Heart left ventricle (tissue), 16 donors: ENCODE data around the gene ZNF165. TPM values are rescaled to one million over a fixed set of nuclear protein-coding genes. Genes with fewer than 3 reads are reported as not detected.
"Not testable (repeated sequence)": the region's sequence is repeated elsewhere in the genome, so short reads cannot be mapped to it uniquely, and the experiment has no call there.

Experiments used
- ATAC-seq, 4 donors: fragments of 200-7000 bp; cut with Tn5 transposase; one replicate each; pipeline ENCODE4 v1.9.1; 2020 to 2022; ENCODE audit warnings: moderate library complexity in 4 of 4, mild to moderate bottlenecking in 3 of 4, moderate number of reproducible peaks in 1 of 4
- DNase-seq, 5 donors: peaks; one replicate each; pipeline ENCODE4 v3.0.0-alpha.2; 2020
- H3K27ac ChIP-seq, 12 donors: fragments of 200-600 bp; sonication (generic) in 4 of 12; one replicate each; pipeline versions ENCODE4 v1.5.0 to v1.8.0; 2016 to 2022; ENCODE audit warnings: mild to moderate bottlenecking in 2 of 12
- H3K27me3 ChIP-seq, 9 donors: fragments of 200-600 bp; sonication (generic) in 2 of 9; one replicate each; pipeline versions ENCODE4 v1.5.1 to v1.8.0; 2016 to 2022; ENCODE audit warnings: mild to moderate bottlenecking in 3 of 9
- H3K36me3 ChIP-seq, 9 donors: fragments of 200-600 bp; sonication (generic) in 2 of 9; one replicate each; pipeline versions ENCODE4 v1.5.0 to v1.8.0; 2018 to 2022; ENCODE audit warnings: mild to moderate bottlenecking in 2 of 9
- H3K4me1 ChIP-seq, 12 donors: fragments of 200-600 bp; sonication (generic) in 4 of 12; one replicate each; pipeline versions ENCODE4 v1.5.0 to v1.8.0; 2016 to 2022; ENCODE audit warnings: mild to moderate bottlenecking in 3 of 12
- H3K4me3 ChIP-seq, 12 donors: fragments of 200-600 bp; sonication (generic) in 4 of 12; one replicate each; pipeline versions ENCODE4 v1.5.0 to v1.8.0; 2017 to 2022; ENCODE audit warnings: mild to moderate bottlenecking in 9 of 12, moderate library complexity in 4 of 12
- H3K9me3 ChIP-seq, 12 donors: fragments of 200-600 bp; sonication (generic) in 4 of 12; one replicate each; pipeline versions ENCODE4 v1.5.0 to v1.8.0; 2016 to 2022; ENCODE audit warnings: mild to moderate bottlenecking in 1 of 12
- POLR2A ChIP-seq, 2 donors: fragments of 450-650 bp; IDR thresholded peaks; one replicate each; pipeline ENCODE4 v1.6.1; 2017; ENCODE audit warnings: antibody characterized with exemption in 2 of 2, mild to moderate bottlenecking in 2 of 2, moderate library complexity in 2 of 2
- WGBS, 4 donors: extraction: QIAGEN DNeasy Blood & Tissue Kit in 2 of 4; methylation state at CpG; one replicate each; pipeline versions ENCODE4 v1.1.5 to v1.1.7; 2013 to 2018; 5-methylcytosine and 5-hydroxymethylcytosine counted together
- intact Hi-C, 10 donors: fragments of 100-400 bp; cut with DNase I; formaldehyde crosslinking; loops; one replicate each; pipeline versions ENCODE4 v1.11.1 to v1.14.2; 2022
- long read RNA-seq, 3 donors: library from polyadenylated mRNA; unstranded; transcript quantifications; one replicate each; pipeline ENCODE4 v2.0.0, GENCODE V29; 2020 to 2021
- polyA plus RNA-seq, 2 donors: library from polyadenylated mRNA; stranded (reverse); fragments of 200-250 nt; gene quantifications; one replicate each; pipeline ENCODE4 v1.2.3, GENCODE V29; 2013
- total RNA-seq, 9 donors: library from RNA; depleted of rRNA in 2 of 9; stranded (reverse); fragments of >200 nt in 2 of 9; fragmentation: NEBNext Ultra II Directional in 3 of 9; extraction: Animal tissue kit (Norgen Biotek cat#: 25700) in 3 of 9; gene quantifications; one replicate each; pipeline versions ENCODE4 v1.1.0 to v1.2.4, GENCODE V29; 2016 to 2023
- TF ChIP-seq, protein P1 (sequence below), 12 donors: fragments of 200-600 bp; sonication (generic) in 4 of 12; IDR thresholded peaks; one replicate each; pipeline versions ENCODE4 v1.5.0 to v1.8.0; 2018 to 2022; ENCODE audit warnings: antibody characterized with exemption in 12 of 12, mild to moderate bottlenecking in 5 of 12
- donor health status: ischemic (EF 13 %, LVEDD 7.1; RV severe dilation, severe dysfunction).
- donor health status: healthy with polysubstance abuse.
- donor health status: DM: no; HTN: yes; CAD: no.
- donor health status: DM: no; HTN: no; CAD: no.
- donor health status: ischemic (EF 25% LVEDD 6.9; RV normal size, moderate dysfunction).
- donor health status: ischemic (EF 25% LVEDD 5.7; RV mildly dilated, moderate dysfunction).
- donor health status: healthy.
- donor health status: DM: yes; HTN: yes; CAD: no.
- donor health status: ischemic (EF 35%, LVEDD 5.7; RV mildly dilated, moderate dysfunction).
- donor health status: nonischemic (EF 11% LVEDD 7.7; RV severe dilation, severe dysfunction).
- donor health status: DM: yes; HTN: yes; CAD: no.
- donor health status: PGD.
- donor health status: ischemic (EF 29% LVEDD 5.4; RV normal size, mild dysfunction).
- donor health status: nonischemic (EF 23%, LVEDD 6.1; RV moderate dilation, normal function).

ZNF165 gene
- total RNA-seq, result under 1 TPM; 0.18 to 0.88 (median 0.45) TPM
- under 1 TPM; 0.46 to 0.78 TPM for polyA plus RNA-seq
- long read RNA-seq, donor 1, partial matches to known transcripts, result 1 of 2 reads
- long read RNA-seq, donor 1, other reads (novel, unspliced or antisense), result 1 of 2 reads
- long read RNA-seq, donor 2, partial matches to known transcripts, result 2 of 3 reads
- long read RNA-seq, donor 2, other reads (novel, unspliced or antisense), result 1 of 3 reads
- long read RNA-seq, donor 3, result 0 reads

DNA sequence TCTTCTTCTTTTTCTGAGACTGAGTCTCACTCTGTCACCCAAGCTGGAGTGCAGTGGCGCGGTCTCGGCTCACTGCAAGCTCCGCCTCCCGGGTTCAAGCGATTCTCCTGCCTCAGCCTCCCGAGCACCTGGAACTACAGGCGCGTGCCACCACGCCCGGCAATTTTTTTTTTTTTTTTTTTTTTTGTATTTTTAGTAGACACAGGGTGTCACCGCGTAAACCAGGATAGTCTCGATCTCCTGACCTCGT, at the start of gene ZNF165:
Gene ZNF165, plus strand, starts transcription at position 188 of the 250 bp plus-strand sequence. CDS start 4,913 bp downstream, outside the sequence.
- intact Hi-C loops, result loop anchor here in 6 of 10 donors (1.0 to 10.0 kb wide), 8 partner anchors 24 to 277 kb away; partner anchors contain the start of genes ZSCAN31 (in 1 of the 6) and ZSCAN9 (in 1 of the 6)
- not testable (repeated sequence) for DNase-seq, H3K27me3 ChIP-seq, H3K36me3 ChIP-seq, H3K9me3 ChIP-seq
- ATAC-seq, result peak in 2 of 4 donors; percentile 17 to 21
- Histone ChIP-seq H3K27ac (peak within 1 kb of the TSS; percentile 59 to 91 (median 86)), H3K4me1 (peaks cover 0 to 16% (median 6%) of the 10 kb centered on the region in 12 donors), H3K4me3 (peak within 1 kb of the TSS; percentile 56 to 94 (median 77))
- 0 to 2% (median 1%) methylated on average over 15 of the region's 15 CpGs for WGBS, 4 donors

DNA sequence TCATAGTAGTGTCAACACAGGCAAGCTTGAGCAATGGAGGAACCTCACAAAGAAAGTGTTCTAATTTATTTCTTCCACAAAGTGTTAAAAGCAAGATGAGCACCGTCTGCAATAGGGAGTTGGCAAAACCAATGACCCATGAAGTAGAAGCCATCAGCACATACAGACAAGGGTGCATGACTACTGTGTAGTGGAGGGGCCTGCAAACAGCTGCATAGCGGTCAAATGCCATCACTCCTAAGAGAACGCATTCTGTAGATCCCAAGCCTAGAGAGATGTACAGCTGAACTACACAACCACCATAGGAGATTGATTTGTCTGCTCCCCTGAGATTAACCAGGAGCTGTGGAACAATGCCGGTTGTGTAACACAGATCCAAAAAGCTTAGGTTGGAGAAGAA, 26.8 kb upstream of the ZNF165 start:
- WGBS, 4 donors, result 72 to 85% (median 75%) methylated on average over 4 of the region's 4 CpGs
- H3K9me3 ChIP-seq, result no peaks in the 10 kb centered on the region
- intact Hi-C loops, result no loop called here
- TF ChIP-seq POLR2A (IDR thresholded peaks at IDR 0.05), result no peak
- TF ChIP-seq, protein P1, sequence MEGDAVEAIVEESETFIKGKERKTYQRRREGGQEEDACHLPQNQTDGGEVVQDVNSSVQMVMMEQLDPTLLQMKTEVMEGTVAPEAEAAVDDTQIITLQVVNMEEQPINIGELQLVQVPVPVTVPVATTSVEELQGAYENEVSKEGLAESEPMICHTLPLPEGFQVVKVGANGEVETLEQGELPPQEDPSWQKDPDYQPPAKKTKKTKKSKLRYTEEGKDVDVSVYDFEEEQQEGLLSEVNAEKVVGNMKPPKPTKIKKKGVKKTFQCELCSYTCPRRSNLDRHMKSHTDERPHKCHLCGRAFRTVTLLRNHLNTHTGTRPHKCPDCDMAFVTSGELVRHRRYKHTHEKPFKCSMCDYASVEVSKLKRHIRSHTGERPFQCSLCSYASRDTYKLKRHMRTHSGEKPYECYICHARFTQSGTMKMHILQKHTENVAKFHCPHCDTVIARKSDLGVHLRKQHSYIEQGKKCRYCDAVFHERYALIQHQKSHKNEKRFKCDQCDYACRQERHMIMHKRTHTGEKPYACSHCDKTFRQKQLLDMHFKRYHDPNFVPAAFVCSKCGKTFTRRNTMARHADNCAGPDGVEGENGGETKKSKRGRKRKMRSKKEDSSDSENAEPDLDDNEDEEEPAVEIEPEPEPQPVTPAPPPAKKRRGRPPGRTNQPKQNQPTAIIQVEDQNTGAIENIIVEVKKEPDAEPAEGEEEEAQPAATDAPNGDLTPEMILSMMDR (IDR thresholded peaks at IDR 0.05), result no peak
- H3K27ac ChIP-seq, result no peak overlapping the region
- H3K27me3 ChIP-seq, result peaks cover 0 to 13% (median 0%) of the 10 kb centered on the region in 9 donors
- DNase-seq (no peak), ATAC-seq (no peak)
- H3K36me3 ChIP-seq, result no peaks in the 10 kb centered on the region
- no peaks in the 10 kb centered on the region for H3K4me1 ChIP-seq
- no peak overlapping the region for H3K4me3 ChIP-seq

DNA sequence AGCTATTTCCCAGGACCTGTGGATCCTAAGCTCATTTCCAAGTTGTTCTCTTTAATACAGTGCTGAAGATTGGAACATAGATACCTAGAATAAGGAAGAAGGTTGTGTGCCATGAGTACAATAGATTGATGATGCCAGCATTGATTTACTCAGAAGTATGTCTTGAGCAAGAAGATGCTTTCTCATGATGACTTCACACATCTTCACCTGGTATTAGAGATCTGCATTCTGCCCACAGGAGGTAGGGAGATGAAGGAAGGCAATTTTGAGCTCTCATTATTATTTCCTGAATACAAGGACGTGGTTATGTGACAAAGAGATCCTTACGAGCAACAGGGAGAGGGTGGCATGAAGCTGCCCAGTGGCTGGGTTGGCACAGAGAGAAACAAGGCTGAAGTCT, 20.0 kb upstream of the ZNF165 start:
- intact Hi-C loops, result loop anchor here in 1 of 10 donors (10.0 kb wide), 1 partner anchor 1446 kb away; no protein-coding TSS in a partner anchor
- Histone ChIP-seq H3K4me3 (no peak overlapping the region), H3K27ac (no peak overlapping the region), H3K27me3 (peaks cover 0 to 24% (median 0%) of the 10 kb centered on the region in 9 donors), H3K36me3 (no peaks in the 10 kb centered on the region), H3K9me3 (no peaks in the 10 kb centered on the region), H3K4me1 (no peaks in the 10 kb centered on the region)
- ATAC-seq, result no peak
- TF ChIP-seq POLR2A (IDR thresholded peaks at IDR 0.05), result no peak
- TF ChIP-seq, protein P1 (IDR thresholded peaks at IDR 0.05), result no peak
- 36 to 53% (median 46%) methylated on average over 2 of the region's 2 CpGs for WGBS, 4 donors
- DNase-seq, result no peak

DNA sequence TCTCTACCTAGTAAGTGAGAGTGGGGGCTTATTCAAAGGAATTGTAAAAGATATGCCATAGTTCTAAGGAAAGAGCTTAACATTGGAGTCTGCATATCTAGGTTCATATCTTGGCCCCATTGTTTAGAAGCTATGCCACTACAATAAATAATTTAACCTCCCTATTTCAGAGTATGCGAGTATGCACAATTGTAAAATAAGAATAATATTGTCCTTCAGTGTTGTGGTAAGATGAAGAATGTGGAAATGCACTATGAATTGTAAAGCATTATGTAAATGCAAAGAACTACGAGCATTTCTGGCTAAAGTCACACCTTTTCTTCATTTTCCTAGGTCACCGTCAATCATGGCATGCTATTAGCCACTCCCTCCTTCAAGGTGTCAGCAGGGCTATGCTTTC, 16.1 kb upstream of the ZNF165 start:
- Histone ChIP-seq H3K9me3 (no peaks in the 10 kb centered on the region), H3K27me3 (peaks cover 0 to 41% (median 0%) of the 10 kb centered on the region in 9 donors)
- no peak for DNase-seq

More for the DNA sequence above, 16.1 kb upstream of the ZNF165 start:
- H3K36me3 ChIP-seq, result no peaks in the 10 kb centered on the region
- no peak overlapping the region for H3K27ac ChIP-seq
- intact Hi-C loops, result loop anchor here in 1 of 10 donors (10.0 kb wide), 1 partner anchor 1449 kb away; no protein-coding TSS in a partner anchor
- no peak for ATAC-seq
- TF ChIP-seq POLR2A (IDR thresholded peaks at IDR 0.05), result no peak
- TF ChIP-seq, protein P1 (IDR thresholded peaks at IDR 0.05), result no peak
- H3K4me1 ChIP-seq, result no peaks in the 10 kb centered on the region
- no peak overlapping the region for H3K4me3 ChIP-seq
- WGBS, 4 donors, result 64 to 71% (median 68%) methylated on average over 3 of the region's 3 CpGs
